Measurements from ENCODE around the gene PDE7B. TPM values are rescaled to one million over a fixed set of nuclear protein-coding genes. Genes with fewer than 3 reads are reported as not detected.

Gene PDE7B
- total RNA-seq, 1 experiment from 2014 or later, result not detected

- TF ChIP-seq USF2 (CRISPR knock-in tag; IDR thresholded peaks at IDR 0.05), result no peak
- TF ChIP-seq HMGA2 (CRISPR knock-in tag; IDR thresholded peaks at IDR 0.05), result no peak
- no peak for TF ChIP-seq ZSCAN18 (CRISPR knock-in tag; IDR thresholded peaks at IDR 0.05)
Measured at GRCh38 chr6:136093835-136094234, 242.3 kb downstream of the PDE7B start (continued).

GRCh38 chr6:136094812-136095211, 243.3 kb downstream of the PDE7B start:
- Mint-ChIP-seq H3K27me3 (ENCODE audit: low read depth) (peaks cover 33% of the 10 kb centered on the region), H3K27ac (no peak overlapping the region), H3K9me3 (peaks cover 9% of the 10 kb centered on the region), H3K36me3 (no peaks in the 10 kb centered on the region), H3K4me3 (no peak overlapping the region), H3K4me1 (no peaks in the 10 kb centered on the region)
- no peak for ATAC-seq
- CTCF ChIA-PET, result no interaction called here
- POLR2A ChIA-PET, result no interaction called here
- no peak for DNase-seq (ENCODE audit: low spot score)
- no peak for TF ChIP-seq FOXP4 (CRISPR knock-in tag; IDR thresholded peaks at IDR 0.05)
- TF ChIP-seq ESRRA (CRISPR knock-in tag; IDR thresholded peaks at IDR 0.05; ENCODE audit: borderline replicate concordance), result no peak
- no peak for TF ChIP-seq ZNF416 (CRISPR knock-in tag; IDR thresholded peaks at IDR 0.05)
- no peak for TF ChIP-seq PREB (CRISPR knock-in tag; IDR thresholded peaks at IDR 0.05; ENCODE audit: borderline replicate concordance)
- no peak for TF ChIP-seq ZNF121 (CRISPR knock-in tag; IDR thresholded peaks at IDR 0.05)
- TF ChIP-seq ZSCAN18 (CRISPR knock-in tag; IDR thresholded peaks at IDR 0.05), result no peak
- TF ChIP-seq NR1H2 (CRISPR knock-in tag; IDR thresholded peaks at IDR 0.05), result no peak
- TF ChIP-seq ARID4B (CRISPR knock-in tag; IDR thresholded peaks at IDR 0.05; ENCODE audit: borderline replicate concordance), result no peak
- TF ChIP-seq SMAD3 (CRISPR knock-in tag; IDR thresholded peaks at IDR 0.05; ENCODE audit: borderline replicate concordance), result no peak
- TF ChIP-seq GTF2I (CRISPR knock-in tag; conservative IDR thresholded peaks at IDR 0.05), result no peak
- TF ChIP-seq GRHL2 (CRISPR knock-in tag; IDR thresholded peaks at IDR 0.05; ENCODE audit: insufficient replicate concordance, severe bottlenecking), result no peak
- no peak for TF ChIP-seq ZNF281 (CRISPR knock-in tag; IDR thresholded peaks at IDR 0.05)
- no peak for TF ChIP-seq ATF6 (CRISPR knock-in tag; IDR thresholded peaks at IDR 0.05)
- no peak for TF ChIP-seq ERG (CRISPR knock-in tag; IDR thresholded peaks at IDR 0.05)
- no peak for TF ChIP-seq JAZF1 (CRISPR knock-in tag; IDR thresholded peaks at IDR 0.05)

Data from WTC11 (cell line).